ENCODE results near the gene RASAL1.

- TF ChIP-seq CTCF (IDR thresholded peaks at IDR 0.05) (peak; percentile 23 to 64 (median 44)), POLR2A (IDR thresholded peaks at IDR 0.05) (peak in 1 of 4 donors; percentile 18)
Measured at GRCh38 chr12:113135178-113136127, at the start of gene RASAL1.

Data from esophagus squamous epithelium (tissue), 4 donors.